HG02981 (cell line): ENCODE measurements around the gene ANKRD36C.
A peak's percentile ranks its signal among the peaks of the same experiment; 100 is the strongest.
"Not testable (repeated sequence)": the region's sequence is repeated elsewhere in the genome, so short reads cannot be mapped to it uniquely, and the experiment has no call there.

Experiments
- ATAC-seq: cut with Tn5 transposase; IDR thresholded peaks from one replicate; pipeline ENCODE4 v1.9.1; 2021; ENCODE audit warnings: mild to moderate bottlenecking, moderate library complexity; ENCODE audit not compliant: unreplicated experiment

The ANKRD36C gene

DNA sequence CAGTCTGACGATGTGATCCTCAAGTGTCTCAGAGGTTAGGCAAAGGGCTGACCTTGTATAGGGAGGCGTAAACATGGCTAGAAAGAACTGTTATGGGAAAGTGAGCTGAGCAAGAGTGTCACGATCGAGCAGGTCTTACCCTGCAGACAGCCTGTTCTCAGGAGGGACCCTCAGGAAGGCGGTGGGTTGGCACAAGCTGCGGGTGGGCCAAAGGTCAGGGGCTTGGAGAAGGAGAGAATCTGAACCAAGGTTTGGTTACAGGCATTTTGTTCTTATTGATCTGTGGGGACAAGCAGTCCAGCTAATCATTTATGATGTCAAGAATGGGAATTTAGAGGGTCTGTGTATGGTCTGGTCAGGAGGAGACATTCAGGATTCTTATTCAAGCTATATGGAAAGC lies 16.4 kb upstream of the ANKRD36C start:
- not testable (repeated sequence) for ATAC-seq

DNA sequence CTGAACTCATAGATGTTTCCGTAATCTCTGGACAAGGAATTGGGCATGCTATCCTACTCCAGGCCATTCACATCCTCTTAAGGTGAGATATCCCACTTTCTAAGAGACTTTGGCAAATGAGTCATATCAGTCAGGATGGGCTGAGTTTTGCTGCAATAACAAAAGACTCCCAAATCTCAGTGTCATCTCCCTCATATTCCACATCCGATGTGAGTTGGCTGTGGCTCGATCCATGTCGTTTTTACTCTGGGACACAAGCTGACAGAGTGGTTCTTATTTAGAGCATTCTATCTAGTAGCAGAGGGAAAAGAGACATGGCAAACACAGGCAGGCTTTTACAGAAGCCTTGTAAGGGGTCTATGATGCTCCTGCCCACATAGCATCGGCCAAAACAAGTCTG lies 14.6 kb upstream of the ANKRD36C start:
- not testable (repeated sequence) for ATAC-seq

DNA sequence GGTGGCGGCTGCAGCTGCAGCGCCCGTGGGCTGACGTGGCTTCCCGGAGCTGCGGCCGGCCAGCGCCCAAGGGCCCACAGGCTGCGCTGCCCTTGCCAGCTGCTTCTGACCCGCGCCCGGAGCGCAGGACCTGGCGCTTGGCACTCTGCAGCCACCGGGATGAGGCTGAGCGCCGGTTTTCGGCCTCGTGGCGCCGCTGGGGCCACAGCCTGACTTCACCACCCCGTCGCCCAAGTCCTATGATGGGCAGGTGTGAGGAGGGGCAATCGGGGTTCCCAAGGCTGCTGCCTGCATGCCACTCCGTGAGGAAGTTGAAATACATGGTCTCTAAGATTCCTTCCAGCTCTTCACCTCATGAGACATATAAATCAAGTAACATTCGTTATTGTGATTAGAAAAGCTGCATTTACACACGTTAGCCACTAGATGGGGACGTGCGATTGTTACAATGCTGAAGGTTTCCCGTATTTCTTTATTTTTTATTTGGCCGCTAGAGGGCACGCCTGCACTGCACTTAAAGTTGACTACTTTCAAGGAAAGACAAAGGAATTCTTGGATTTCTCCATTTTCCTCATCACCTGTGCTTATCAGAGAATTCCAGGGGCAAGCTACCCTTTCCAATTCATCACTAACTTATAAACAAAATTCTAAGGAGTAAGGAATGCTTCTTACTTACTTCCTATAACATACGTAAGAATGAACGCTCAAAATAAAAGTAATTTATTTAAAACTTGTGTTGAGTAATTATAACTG lies 1.1 kb upstream of the ANKRD36C start:
- ATAC-seq = peak; percentile 43

DNA sequence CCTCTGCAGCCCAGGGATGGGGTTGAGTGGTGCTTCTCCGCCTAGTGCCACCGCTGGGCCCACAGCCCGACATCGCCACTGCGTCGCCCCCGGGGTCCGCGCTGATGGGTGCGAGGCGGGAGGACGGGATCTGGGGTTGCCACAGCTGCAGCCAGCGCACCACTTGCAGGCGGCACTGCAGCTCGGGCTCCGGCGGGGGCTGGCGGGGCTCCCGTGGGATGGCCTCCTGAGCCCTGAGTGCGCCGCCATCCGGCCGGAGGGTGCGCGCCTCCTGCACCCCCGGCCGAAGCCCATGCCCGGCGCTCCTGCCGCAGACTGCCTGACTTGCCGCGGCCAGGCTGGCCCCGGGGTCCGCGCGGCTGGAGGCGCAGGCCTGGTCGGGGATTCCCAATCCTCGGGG lies 478 bp upstream of the ANKRD36C start:
- peak; percentile 40 for ATAC-seq

DNA sequence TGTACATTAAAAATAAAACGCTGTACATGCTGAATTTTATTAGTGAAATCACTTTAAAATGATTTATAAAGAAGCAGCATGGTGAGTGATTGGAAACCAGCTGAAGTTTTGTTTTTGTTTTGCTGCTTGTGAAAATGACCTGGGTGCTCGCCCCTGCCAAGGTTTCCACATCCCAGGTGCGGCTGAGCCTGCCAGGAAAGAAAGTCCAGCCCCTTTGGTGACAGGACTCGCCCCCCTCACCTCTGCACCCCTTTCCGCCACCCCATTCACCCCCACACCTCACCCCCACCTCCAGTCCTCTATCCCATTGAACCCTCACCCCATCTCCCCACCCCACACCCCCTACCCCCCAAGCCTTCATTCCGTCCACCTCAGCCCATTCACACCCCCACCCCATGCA lies 740 bp downstream of the ANKRD36C start:
- ATAC-seq = not testable (repeated sequence)

DNA sequence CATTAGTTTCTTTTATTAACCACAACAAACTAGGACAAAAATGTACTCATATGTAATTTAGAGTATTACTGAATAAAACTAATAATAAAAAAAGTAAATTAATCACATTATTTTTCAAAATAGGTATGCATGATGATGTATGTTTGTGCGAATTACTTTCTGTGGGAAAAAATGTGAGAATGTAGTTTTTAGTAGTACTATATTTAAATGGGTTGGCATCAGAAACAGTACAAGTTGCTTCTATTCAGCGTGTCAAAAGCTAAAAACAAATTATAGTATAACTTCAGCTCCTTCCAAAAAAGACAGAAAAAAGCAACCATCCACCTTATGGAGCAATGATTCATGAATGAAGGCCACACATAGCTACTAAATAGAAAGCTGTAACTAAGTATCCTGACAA lies 40.0 kb downstream of the ANKRD36C start:
- ATAC-seq = not testable (repeated sequence)

DNA sequence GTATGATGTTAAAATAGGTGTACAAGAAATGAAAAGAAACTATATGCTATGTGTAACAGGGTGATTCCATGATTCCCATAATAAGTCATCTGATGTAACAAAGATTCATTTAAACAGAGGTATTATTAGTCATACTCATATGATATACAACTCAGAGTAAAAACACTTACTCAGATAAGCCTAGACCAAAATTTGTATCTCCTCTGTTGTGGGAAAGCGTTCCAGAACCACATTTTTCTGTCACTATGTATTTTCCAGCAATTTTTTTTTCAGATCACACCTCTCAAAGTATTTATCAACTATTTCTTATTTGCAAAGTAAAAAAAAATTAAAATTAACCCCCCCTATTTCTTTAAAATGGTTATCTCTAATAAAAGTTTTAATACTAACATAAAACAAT lies 43.6 kb downstream of the ANKRD36C start:
- not testable (repeated sequence) for ATAC-seq

DNA sequence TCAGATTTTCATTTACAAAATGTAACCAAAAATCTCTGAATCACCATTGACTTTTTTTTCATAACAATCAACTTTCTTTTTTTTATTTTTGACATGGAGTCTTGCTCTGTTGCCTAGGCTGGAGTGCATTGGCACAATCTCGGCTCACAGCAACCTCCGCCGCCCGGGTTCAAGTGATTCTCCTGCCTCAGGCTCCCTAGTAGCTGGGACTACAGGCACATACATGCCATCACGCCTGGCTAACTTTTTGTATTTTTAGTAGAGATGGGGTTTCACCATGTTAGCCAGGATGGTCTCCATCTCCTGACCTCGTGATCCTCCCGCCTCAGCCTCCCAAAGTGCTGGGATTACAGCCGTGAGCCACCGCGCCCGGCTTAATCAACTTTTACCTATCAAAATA lies 51.7 kb downstream of the ANKRD36C start:
- not testable (repeated sequence) for ATAC-seq

DNA sequence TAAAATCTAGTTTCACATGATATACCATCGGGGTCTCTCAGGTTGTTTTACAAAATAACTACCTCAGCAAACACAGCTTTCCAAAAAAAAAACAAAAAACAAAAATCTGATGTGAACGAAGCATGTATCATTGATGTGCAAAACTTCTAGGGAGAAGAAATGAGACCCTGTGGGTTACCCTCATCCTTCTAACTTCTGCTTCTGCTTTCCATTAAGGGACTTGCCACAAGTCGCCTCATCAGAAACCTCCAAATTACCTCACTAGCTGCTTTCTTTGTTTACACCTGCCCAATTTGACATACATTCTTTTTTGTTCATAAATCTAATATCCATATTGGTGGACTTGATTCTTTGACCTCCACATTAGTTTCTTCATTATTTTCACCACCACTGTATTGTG lies 60.9 kb downstream of the ANKRD36C start:
- ATAC-seq = not testable (repeated sequence)

DNA sequence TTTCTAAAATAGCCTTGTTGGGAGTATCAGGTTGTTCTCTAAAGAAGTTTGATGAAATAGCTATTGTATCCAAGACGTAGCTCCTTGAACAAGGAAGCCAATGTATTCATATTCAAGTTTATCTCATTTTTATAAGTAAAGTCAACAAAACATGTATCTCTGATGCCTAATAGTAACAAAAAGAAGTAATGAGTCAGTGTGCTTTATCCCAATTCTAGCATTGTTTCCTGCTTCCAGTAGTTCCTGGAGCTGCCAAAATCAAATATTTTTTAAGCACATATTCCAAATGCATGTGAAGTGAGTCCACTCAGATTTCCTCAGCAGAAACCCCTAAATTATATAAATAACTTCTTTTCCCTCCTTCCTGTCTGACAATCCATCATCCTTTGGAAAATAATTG lies 74.6 kb downstream of the ANKRD36C start:
- ATAC-seq = not testable (repeated sequence)

DNA sequence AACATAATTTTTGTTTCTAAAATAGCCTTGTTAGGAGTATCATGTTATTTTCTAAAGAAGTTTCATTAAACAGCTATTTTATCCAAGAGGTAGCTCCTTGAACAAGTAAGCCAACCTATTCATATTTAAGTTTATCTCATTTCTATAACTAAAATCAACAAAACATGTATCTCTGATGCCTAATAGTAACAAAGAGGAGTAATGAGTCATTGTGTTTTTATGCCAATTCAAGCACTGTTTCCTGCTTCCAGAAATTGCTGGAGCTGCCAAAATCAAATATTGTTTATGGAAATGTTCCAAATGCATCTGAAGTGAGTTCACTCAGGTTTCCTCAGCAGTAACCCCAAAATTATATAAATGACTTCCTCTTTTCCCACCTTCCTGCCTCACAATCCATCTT lies 76.5 kb downstream of the ANKRD36C start:
- ATAC-seq = not testable (repeated sequence)

DNA sequence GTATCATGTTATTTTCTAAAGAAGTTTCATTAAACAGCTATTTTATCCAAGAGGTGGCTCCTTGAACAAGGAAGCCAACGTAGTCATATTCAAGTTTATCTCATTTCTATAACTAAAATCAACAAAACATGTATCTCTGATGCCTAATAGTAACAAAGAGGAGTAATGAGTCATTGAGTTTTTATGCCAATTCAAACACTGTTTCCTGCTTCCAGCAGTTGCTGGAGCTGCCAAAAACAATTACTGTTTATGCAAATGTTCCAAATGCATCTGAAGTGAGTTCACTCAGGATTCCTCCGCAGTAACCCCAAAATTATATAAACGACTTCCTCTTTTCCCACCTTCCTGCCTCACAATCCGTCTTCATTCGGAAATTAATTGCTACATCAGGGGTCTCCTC lies 80.2 kb downstream of the ANKRD36C start:
- not testable (repeated sequence) for ATAC-seq

DNA sequence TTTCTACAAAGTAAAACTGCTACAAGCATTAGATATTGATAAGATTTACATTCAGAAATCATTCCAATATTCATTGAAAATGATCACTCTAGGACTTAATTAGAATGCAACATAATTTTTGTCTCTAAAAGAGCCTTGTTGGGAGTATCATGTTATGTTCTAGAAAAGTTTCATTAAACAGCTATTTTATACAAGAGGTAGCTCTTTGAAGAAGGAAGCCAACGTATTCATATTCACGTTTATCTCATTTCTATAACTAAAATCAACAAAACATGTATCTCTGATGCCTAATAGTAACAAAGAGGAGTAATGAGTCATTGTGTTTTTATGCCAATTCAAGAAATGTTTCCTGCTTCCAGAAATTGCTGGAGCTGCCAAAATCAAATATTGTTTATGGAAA lies 97.2 kb downstream of the ANKRD36C start:
- ATAC-seq = not testable (repeated sequence)

DNA sequence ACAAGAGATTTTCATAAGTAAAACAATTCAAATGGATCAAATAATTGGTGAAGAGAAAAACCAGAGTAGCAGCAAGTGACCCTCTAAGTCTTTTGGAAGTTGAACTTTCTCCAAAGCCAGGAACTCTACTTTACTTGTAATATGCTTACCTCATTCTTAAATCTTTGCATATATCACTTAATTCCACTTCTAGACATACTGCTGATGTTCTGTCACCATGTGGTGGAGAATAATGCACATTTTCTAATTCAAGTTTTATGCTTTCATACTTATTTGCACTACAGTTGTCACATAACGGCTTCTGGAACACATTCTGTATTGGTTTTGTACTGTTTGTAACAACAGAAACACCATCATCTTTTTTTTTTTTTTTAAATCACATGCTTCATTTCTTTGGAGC lies 123.7 kb downstream of the ANKRD36C start:
- not testable (repeated sequence) for ATAC-seq

DNA sequence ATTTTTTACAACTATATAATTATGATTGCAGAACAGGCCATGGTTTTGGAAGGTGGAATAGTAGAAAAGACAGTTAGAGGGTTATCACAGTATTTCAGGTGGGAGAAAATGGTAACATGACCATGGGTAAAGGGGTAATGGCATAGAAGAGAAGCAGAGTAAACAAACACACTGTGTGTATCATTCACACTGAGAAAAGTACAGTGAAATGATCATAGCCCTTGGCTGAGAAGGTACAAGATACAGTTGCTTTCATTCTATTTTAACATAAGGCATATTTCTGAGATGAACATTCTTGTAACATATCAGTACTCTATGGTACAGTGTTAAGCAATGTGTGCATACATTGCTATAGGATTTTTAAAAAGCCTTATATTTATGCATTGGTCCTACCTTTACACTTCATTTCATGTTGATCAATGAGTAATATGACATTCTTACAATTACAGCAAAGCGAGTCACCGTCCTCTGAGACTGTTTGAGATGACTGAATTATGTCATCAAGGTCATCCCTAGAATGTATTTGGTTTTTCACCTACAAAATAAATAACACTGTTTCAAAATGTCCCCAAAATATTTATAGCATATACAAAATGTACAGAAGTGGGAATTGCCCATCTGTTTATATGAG lies 124.5 kb downstream of the ANKRD36C start:
- not testable (repeated sequence) for ATAC-seq

DNA sequence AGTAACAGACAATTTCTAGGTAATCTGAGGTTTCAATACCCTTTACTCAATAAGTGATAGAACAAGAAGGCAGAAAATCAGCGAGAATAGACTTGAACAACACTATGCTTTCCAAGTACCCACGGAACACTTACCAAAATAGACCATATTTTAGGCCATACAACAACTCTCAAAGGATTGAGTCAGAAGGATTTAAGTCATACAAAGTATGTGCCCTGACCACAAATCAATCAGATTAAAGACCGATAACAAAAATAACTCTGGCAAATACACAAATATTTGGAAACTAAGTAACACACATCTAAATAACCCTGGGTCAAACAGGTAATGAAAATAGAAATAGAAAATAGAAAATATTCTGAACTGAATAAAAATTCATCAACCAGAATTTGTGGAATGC lies 129.5 kb downstream of the ANKRD36C start:
- ATAC-seq = not testable (repeated sequence)

DNA sequence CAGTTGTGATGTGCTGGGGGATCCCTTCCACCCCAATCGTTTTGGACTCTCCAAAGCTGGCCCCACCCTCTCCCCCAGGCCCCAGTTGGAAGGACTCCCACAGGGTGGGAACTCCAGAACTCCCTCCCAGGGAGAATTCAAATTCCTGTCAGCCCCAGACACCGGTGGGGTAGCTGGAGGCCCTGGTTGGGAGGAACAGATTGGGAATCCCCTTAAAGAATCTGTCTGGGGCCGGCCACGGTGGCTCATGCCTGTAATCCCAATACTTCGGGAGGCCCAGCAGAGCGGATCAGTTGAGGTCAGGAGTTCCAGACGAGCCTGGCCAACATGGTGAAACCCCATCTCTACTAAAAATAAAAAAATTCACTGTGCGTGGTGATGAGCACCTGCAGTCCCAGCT lies 155.5 kb downstream of the ANKRD36C start:
- ATAC-seq = no peak

DNA sequence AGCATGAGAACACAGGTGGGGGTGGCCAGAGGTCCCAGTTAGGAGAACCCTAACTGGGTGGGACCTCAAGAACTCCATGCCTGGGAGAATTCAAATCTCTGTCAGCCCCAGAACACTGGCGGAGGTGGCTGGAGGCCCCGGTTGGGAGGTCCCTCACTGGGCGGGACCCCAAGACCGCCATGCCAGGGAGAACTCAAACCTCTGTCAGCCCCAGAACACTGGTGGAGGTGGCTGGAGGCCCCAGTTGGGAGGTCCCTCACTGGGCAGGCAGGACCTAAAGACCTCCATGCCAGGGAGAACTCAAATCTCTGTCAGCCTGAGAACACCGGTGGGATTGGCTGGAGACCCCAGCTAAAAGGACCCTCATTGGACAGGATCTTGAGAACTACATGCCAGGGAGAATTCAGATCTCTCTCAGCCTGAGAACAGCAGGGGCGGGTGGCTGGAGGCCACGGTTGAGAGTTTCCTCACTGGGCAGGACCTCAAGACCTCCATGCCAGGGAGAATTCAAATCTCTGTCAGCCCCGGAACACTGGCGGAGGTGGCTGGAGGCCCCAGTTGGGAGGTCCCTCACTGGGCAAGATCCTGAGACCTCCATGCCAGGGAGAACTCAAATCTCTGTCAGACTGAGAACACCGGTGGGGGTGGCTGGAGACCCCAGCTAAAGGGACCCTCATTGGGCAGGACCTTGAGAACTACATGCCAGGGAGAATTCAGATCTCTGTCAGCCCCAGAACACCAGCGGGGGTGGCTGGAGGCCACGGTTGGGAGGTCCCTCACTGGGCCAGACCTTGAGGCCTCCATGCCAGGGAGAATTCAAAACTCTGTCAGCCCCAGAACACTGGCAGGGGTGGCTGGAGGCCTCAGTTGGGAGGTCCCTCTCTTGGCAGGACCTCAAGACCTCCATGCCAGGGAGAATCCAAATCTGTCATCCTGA lies 157.3 kb downstream of the ANKRD36C start:
- ATAC-seq = not testable (repeated sequence)

DNA sequence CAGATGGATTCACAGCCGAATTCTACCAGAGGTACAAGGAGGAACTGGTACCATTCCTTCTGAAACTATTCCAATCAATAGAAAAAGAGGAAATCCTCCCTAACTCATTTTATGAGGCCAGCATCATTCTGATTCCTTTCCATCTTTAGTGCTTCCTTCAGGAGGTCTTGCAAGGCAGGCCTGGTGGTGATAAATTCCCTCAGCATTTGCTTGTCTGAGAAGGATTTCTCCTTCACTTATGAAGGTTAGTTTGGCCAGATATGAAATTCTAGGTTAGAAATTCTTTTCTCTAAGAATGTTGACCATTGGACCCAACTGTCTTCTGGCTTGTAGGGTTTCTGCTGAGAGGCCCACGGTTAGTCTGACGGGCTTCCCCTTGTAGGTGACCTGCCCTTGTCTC lies 167.4 kb downstream of the ANKRD36C start:
- ATAC-seq = not testable (repeated sequence)

DNA sequence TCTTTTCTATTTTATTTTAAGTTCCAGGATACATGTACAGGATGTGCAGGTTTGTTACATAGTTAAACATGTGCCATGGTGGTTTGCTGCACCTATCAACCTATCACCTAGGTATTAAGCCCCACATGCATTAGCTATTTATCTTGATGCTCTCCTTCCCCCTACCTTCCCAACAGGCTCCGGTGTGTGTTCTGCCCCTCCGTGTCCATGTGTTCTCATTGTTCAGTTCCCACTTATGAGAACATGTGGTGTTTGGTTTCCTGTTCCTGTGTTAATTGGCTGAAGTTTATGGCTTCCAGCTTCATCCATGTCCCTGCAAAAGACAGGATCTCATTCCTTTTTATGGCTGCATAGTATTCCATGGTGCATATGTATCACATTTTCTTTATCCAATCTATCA lies 174.1 kb downstream of the ANKRD36C start:
- ATAC-seq = not testable (repeated sequence)

DNA sequence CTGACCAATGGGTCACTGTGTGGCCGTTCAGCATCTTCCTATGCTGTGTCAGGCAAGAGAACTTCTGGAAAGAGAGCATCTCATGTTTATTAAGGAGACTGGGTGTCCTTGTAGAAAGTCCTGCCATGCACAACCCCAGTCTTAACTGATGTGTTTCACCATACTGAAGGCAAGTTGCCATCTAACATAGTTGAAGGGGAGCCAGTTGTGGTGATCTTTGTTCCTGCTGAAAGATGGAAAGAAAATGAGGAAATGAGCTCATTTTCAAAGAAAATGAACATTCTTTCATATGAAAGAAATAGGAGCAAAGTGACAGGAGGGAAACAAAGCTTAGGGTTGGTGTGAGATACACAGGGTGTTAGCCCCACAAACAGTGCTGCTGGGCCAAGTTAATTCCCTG lies 178.3 kb downstream of the ANKRD36C start:
- ATAC-seq = not testable (repeated sequence)
